K562 (cell line): ENCODE data around the gene LYPLA2. TPM values are rescaled to one million over a fixed set of nuclear protein-coding genes. Genes with fewer than 3 reads are reported as not detected.
A peak's percentile ranks its signal among the peaks of the same experiment; 100 is the strongest.

ENCODE experiments used
- ATAC-seq: fragments of 200-7000 bp; cut with Tn5 transposase; 3 replicates; pipeline ENCODE4 v1.9.1; 2020; ENCODE audit warnings: moderate library complexity
- BruUV-seq: library from RNA; stranded (reverse); fragments of 400-500 nt; replicated peaks from 2 replicates; lab custom pipeline; 2021; lab: Mats Ljungman, UMichigan
- CTCF ChIA-PET: fragments of 300-600 bp; formaldehyde crosslinking; extraction: SDS; loops from one replicate; lab custom pipeline; 2021; ENCODE audit warnings: low intra/inter-chr PET ratio; lab: Yijun Ruan, JAX
- POLR2A ChIA-PET: fragments of 300-600, 350-650 bp; sonication (Branson Sonifier 250); formaldehyde crosslinking; extraction: SDS; loops from one replicate; lab custom pipeline; 2021; ENCODE audit warnings: antibody characterized with exemption, inconsistent platforms; lab: Yijun Ruan, JAX
- DNase-seq, 4 experiments: peaks; one replicate each; pipeline versions ENCODE4 v3.0.0 to v3.0.0-alpha.2; 2011 to 2018; ENCODE audit warnings: low spot score in 3 of 4, mixed read lengths in 3 of 4; ENCODE audit errors: extremely low read depth in 1 of 4
- FAIRE-seq: peaks from 2 replicates; lab custom pipeline; 2011; peaks lifted over from hg19 to GRCh38; lab: Jason Lieb, UNC
- H2AFZ ChIP-seq: 2 replicates; pipeline ENCODE4 v1.6.0; 2011; ENCODE audit warnings: low read depth, low read length, control low read depth, inconsistent platforms
- H3K27ac ChIP-seq: fragments of 200-600 bp; 3 replicates; pipeline ENCODE4 v1.8.0; 2011; ENCODE audit warnings: low read depth, mild to moderate bottlenecking, control low read depth, inconsistent platforms, low read length, moderate library complexity, mixed read lengths; ENCODE audit errors: extremely low read depth
- H3K27me3 ChIP-seq, 2 experiments: fragments of 300-600 bp in 1 of 2; 2 replicates in 1 of 2; 3 replicates in 1 of 2; pipeline versions ENCODE4 v1.6.0 to v1.8.0; 2011; ENCODE audit warnings: inconsistent platforms in 2 of 2, low read length in 2 of 2, mild to moderate bottlenecking in 1 of 2, mixed read lengths in 1 of 2, moderate library complexity in 1 of 2; ENCODE audit not compliant: control insufficient read depth in 2 of 2, insufficient read depth in 2 of 2
- H3K36me3 ChIP-seq: fragments of 300-600 bp; 3 replicates; pipeline ENCODE4 v1.8.0; 2011; ENCODE audit warnings: mild to moderate bottlenecking, low read length, inconsistent platforms; ENCODE audit not compliant: control insufficient read depth, insufficient read depth
- H3K4me1 ChIP-seq, 2 experiments: fragments of 200-600 bp in 1 of 2; replicated peaks in 1 of 2; 2 replicates in 1 of 2; 3 replicates in 1 of 2; pipeline versions ENCODE4 v1.5.1 to v1.8.0; 2011; ENCODE audit warnings: inconsistent platforms in 2 of 2, low read length in 2 of 2, mild to moderate bottlenecking in 1 of 2, mixed read lengths in 1 of 2, moderate library complexity in 1 of 2; ENCODE audit not compliant: control insufficient read depth in 2 of 2, insufficient read depth in 2 of 2
- H3K4me2 ChIP-seq: 2 replicates; pipeline ENCODE4 v1.6.1; 2011; ENCODE audit warnings: low read length, control low read depth, inconsistent platforms, mixed read lengths; ENCODE audit not compliant: insufficient read depth
- H3K4me3 ChIP-seq: fragments of 200-600 bp; sonication (generic), shearing (Covaris generic); 2 replicates; pipeline ENCODE4 v1.5.1; 2016; ENCODE audit warnings: control low read depth, inconsistent platforms
- H3K79me2 ChIP-seq: fragments of 200-600 bp; 3 replicates; pipeline ENCODE4 v1.8.0; 2011; ENCODE audit warnings: low read length, inconsistent platforms; ENCODE audit not compliant: control insufficient read depth, insufficient read depth
- H3K9ac ChIP-seq, 2 experiments: 2 replicates each; pipeline versions ENCODE4 v1.6.0 to v1.6.1; 2011; ENCODE audit warnings: low read depth in 2 of 2, low read length in 2 of 2, control low read depth in 1 of 2, inconsistent platforms in 1 of 2, mild to moderate bottlenecking in 1 of 2, mixed read lengths in 1 of 2; ENCODE audit not compliant: insufficient read depth in 1 of 2
- H3K9me1 ChIP-seq: one replicate; pipeline ENCODE4 v1.6.0; 2011; ENCODE audit warnings: inconsistent platforms, mild to moderate bottlenecking, low read length, moderate library complexity; ENCODE audit not compliant: control insufficient read depth, insufficient read depth
- H3K9me3 ChIP-seq: replicated peaks from 2 replicates; pipeline ENCODE4 v1.5.1; 2011; ENCODE audit warnings: low read depth, low read length, inconsistent platforms; ENCODE audit not compliant: control insufficient read depth, insufficient read depth
- H4K20me1 ChIP-seq: replicated peaks from 2 replicates; pipeline ENCODE4 v1.6.1; 2011; ENCODE audit warnings: low read length, inconsistent platforms, mixed read lengths; ENCODE audit not compliant: control insufficient read depth, insufficient read depth
- C11orf30 ChIP-seq: fragments of 450-650 bp; IDR thresholded peaks from 2 replicates; pipeline ENCODE4 v1.6.1; 2016; ENCODE audit warnings: low read depth, mild to moderate bottlenecking
- CBX3 ChIP-seq, 2 experiments: IDR thresholded peaks; 1 replicate in 1 of 2; 2 replicates in 1 of 2; pipeline ENCODE4 v1.6.1; 2012; ENCODE audit warnings: inconsistent platforms in 2 of 2, low read length in 2 of 2, borderline replicate concordance in 1 of 2, control low read depth in 1 of 2
- CEBPB ChIP-seq: fragments of 450-650 bp; IDR thresholded peaks from 2 replicates; pipeline ENCODE4 v1.6.1; 2016; ENCODE audit warnings: missing genetic modification characterization, missing compliant biosample characterization
- NFE2 ChIP-seq: IDR thresholded peaks from 2 replicates; pipeline ENCODE4 v1.6.1; 2014; ENCODE audit warnings: antibody characterized with exemption, low read depth
- ZFP36 ChIP-seq: fragments of 150-350 bp; IDR thresholded peaks from 2 replicates; pipeline ENCODE4 v1.6.1; 2018; ENCODE audit warnings: low read length, low read depth; ENCODE audit not compliant: partially characterized antibody
- ZNF263 ChIP-seq: sonication (generic); formaldehyde crosslinking; IDR thresholded peaks from 2 replicates; pipeline ENCODE4 v1.8.0; 2022; ENCODE audit warnings: mild to moderate bottlenecking, missing genetic modification reagents, borderline replicate concordance
- WGBS: fragments of 100-300 bp; shearing (Covaris generic); methylation state at CpG from one replicate; pipeline ENCODE4 v1.1.6; 2016; ENCODE audit warnings: low coverage, mixed read lengths; ENCODE audit not compliant: insufficient coverage; ENCODE audit errors: missing lambda C conversion rate; 5-methylcytosine and 5-hydroxymethylcytosine counted together
- in situ Hi-C: fragments of 300-500 bp; cut with MboI; formaldehyde crosslinking; loops from 4 replicates; pipeline ENCODE4 v1.15.0; 2018; ENCODE audit warnings: inconsistent platforms, mixed read lengths
- intact Hi-C: fragments of 100-400 bp; cut with micrococcal nuclease; formaldehyde crosslinking; loops from 2 replicates; pipeline ENCODE4 v1.14.2; 2022
- polyA plus RNA-seq, 8 experiments: library from polyadenylated mRNA; depleted of rRNA in 4 of 8; stranded (reverse) in 5 of 8; unstranded in 3 of 8; fragments of >200 nt; fragmentation: Nextera tagmentation in 2 of 8; fragmentation: Illumina TruSeq in 1 of 8; extraction: Ambion mirVana in 2 of 8; extraction: Trizol in 1 of 8; gene quantifications; 2 replicates each; pipeline versions ENCODE4 v1.2.1 to v1.2.3, GENCODE V29; 2011 to 2014; ENCODE audit warnings: inconsistent platforms in 1 of 8, missing spikeins in 1 of 8
- total RNA-seq, 7 experiments: library from RNA; depleted of rRNA in 6 of 7; stranded (reverse); fragments of >200 nt in 6 of 7; fragmentation: Illumina TruSeq in 2 of 7; extraction: Trizol in 2 of 7; gene quantifications; 2 replicates each; pipeline versions ENCODE4 v1.2.1 to v1.2.3, GENCODE V29; 2011 to 2021; ENCODE audit warnings: low replicate concordance in 1 of 7

Gene LYPLA2
- total and polyA plus RNA-seq, 9 of the 15 experiments (the other 6 are each of a cell fraction or from before 2014, with no cell fraction given): 3.9 to 128 (median 60.1) TPM

GRCh38 chr1:23836037-23836436, 45.1 kb downstream of the LYPLA2 start:
- Histone ChIP-seq H3K9me3 (no peaks in the 10 kb centered on the region), H3K4me1 (peaks cover 5 to 8% of the 10 kb centered on the region in 2 experiments; a peak in 4 of 5 replicates), H3K4me2 (no peak overlapping the region), H3K9ac (no peak overlapping the region), H4K20me1 (no peaks in the 10 kb centered on the region), H3K79me2 (no peaks in the 10 kb centered on the region), H3K9me1 (no peaks in the 10 kb centered on the region), H3K27me3 (no peaks in the 10 kb centered on the region), H3K4me3 (no peak overlapping the region), H3K36me3 (no peaks in the 10 kb centered on the region), H2AFZ (peak overlapping the region; percentile 48), H3K27ac (no peak overlapping the region)
- ChIA-PET CTCF (no interaction called here), POLR2A (no interaction called here)
- intact Hi-C loops: no loop called here
- DNase-seq: no peak
- FAIRE-seq: no peak
- 0 out of 2 replicates have a peak, but pooled peaks have one; percentile 35 for TF ChIP-seq C11orf30
- TF ChIP-seq NFE2: peak; percentile 57
- peak in 1 of 2 experiments; percentile 36; a peak in 1 of 3 replicates for TF ChIP-seq CBX3 (IDR thresholded peaks at IDR 0.05; ENCODE audit: borderline replicate concordance in 1 of 2, low read length in 2 of 2)
- TF ChIP-seq CEBPB (tag): no peak
- in situ Hi-C loops: no loop called here
- 15% methylated on average over 3 of the region's 3 CpGs for WGBS
- ATAC-seq: no peak
- BruUV-seq: no TSS peak

GRCh38 chr1:23837908-23838307, 47.0 kb downstream of the LYPLA2 start:
- 8% methylated on average over 12 of the region's 13 CpGs for WGBS
- in situ Hi-C loops: no loop called here
- ChIA-PET CTCF (no interaction called here), POLR2A (interaction anchor here (0.6 kb wide), 1 partner anchor 57 kb away, joined by 5 read pairs; no protein-coding TSS in a partner anchor)
- peak overlapping the region; percentile 85 for H3K4me2 ChIP-seq
- no peak overlapping the region for H3K27ac ChIP-seq
- peak in 1 of 4 experiments; percentile 4 for DNase-seq
- peak; percentile 22; the same call in 1 of the 2 replicates for TF ChIP-seq ZNF263
- no peak for TF ChIP-seq ZFP36
- TF ChIP-seq, all 486 proteins: peak for 1
- Histone ChIP-seq H3K4me3 (peak overlapping the region; percentile 38), H3K4me1 (peaks cover 5 to 8% of the 10 kb centered on the region in 2 experiments; a peak in 4 of 5 replicates), H2AFZ (peak overlapping the region; percentile 90), H3K79me2 (no peaks in the 10 kb centered on the region), H3K27me3 (no peaks in the 10 kb centered on the region), H4K20me1 (no peaks in the 10 kb centered on the region), H3K9me3 (no peaks in the 10 kb centered on the region), H3K9me1 (no peaks in the 10 kb centered on the region), H3K9ac (peak overlapping the region; percentile 32 to 88; a peak in 3 of 4 replicates), H3K36me3 (no peaks in the 10 kb centered on the region)
- ATAC-seq: peak; percentile 44
- no TSS peak for BruUV-seq
- no peak for FAIRE-seq
- intact Hi-C loops: no loop called here
